CD4-positive, CD25-positive, alpha-beta regulatory T cell (primary cell): ENCODE measurements around the gene ATP2B2. TPM values are rescaled to one million over a fixed set of nuclear protein-coding genes. Genes with fewer than 3 reads are reported as not detected.

Source experiments
- ATAC-seq, 2 donors: fragments of 150-1000 bp; cut with Tn5 transposase; one replicate each; pipeline ENCODE4 v1.10.0; 2021; ENCODE audit warnings: low read depth in 2 of 2, moderate number of reproducible peaks in 2 of 2, moderate library complexity in 1 of 2
- DNase-seq, 3 donors: peaks; one replicate each; pipeline versions ENCODE4 v3.0.0 to v3.0.0-alpha.2; 2012 to 2022; ENCODE audit warnings: mixed read lengths in 1 of 3
- H3K27ac ChIP-seq: one replicate; pipeline ENCODE4 v1.7.0; 2013; ENCODE audit warnings: mild to moderate bottlenecking, low read length; ENCODE audit not compliant: insufficient read depth, poor library complexity, severe bottlenecking
- H3K27me3 ChIP-seq: one replicate; pipeline ENCODE4 v1.7.0; 2013; ENCODE audit warnings: low read length; ENCODE audit not compliant: control insufficient read depth, insufficient read depth
- H3K36me3 ChIP-seq: one replicate; pipeline ENCODE4 v1.7.0; 2013; ENCODE audit warnings: mild to moderate bottlenecking, low read length, moderate library complexity; ENCODE audit not compliant: control insufficient read depth, insufficient read depth
- H3K4me1 ChIP-seq: 2 replicates; pipeline ENCODE4 v1.7.0; 2013; ENCODE audit warnings: mild to moderate bottlenecking, low read length; ENCODE audit not compliant: insufficient read depth, control insufficient read depth, poor library complexity, severe bottlenecking
- H3K4me3 ChIP-seq: one replicate; pipeline ENCODE4 v1.7.0; 2013; ENCODE audit warnings: low read depth, mild to moderate bottlenecking, low read length, moderate library complexity
- H3K9me3 ChIP-seq, 2 experiments: 1 replicate in 1 of 2; 2 replicates in 1 of 2; pipeline ENCODE4 v1.7.0; 2013; ENCODE audit warnings: low read length in 2 of 2, mild to moderate bottlenecking in 1 of 2, moderate library complexity in 1 of 2; ENCODE audit not compliant: control insufficient read depth in 2 of 2
- H3K27ac Mint-ChIP-seq, 3 donors: one replicate each; pipeline ENCODE4 v1.8.0; 2020 to 2022; ENCODE audit warnings: mild to moderate bottlenecking in 3 of 3, mixed read lengths in 3 of 3, moderate library complexity in 2 of 3
- H3K27me3 Mint-ChIP-seq: one replicate; pipeline ENCODE4 v1.8.0; 2022; ENCODE audit warnings: mild to moderate bottlenecking, mixed read lengths
- H3K36me3 Mint-ChIP-seq: one replicate; pipeline ENCODE4 v1.8.0; 2020; ENCODE audit warnings: mixed read lengths
- H3K4me1 Mint-ChIP-seq, 4 donors: one replicate each; pipeline ENCODE4 v1.8.0; 2020 to 2022; ENCODE audit warnings: mixed read lengths in 4 of 4, mild to moderate bottlenecking in 1 of 4
- H3K4me3 Mint-ChIP-seq, 4 donors: one replicate each; pipeline ENCODE4 v1.8.0; 2020 to 2022; ENCODE audit warnings: mild to moderate bottlenecking in 4 of 4, mixed read lengths in 4 of 4, moderate library complexity in 3 of 4
- H3K9me3 Mint-ChIP-seq, 7 donors: one replicate each; pipeline ENCODE4 v1.8.0; 2020 to 2022; ENCODE audit warnings: mixed read lengths in 7 of 7, mild to moderate bottlenecking in 3 of 7, moderate library complexity in 2 of 7
- polyA plus RNA-seq, 4 donors: library from polyadenylated mRNA; unstranded; fragments of 300-500 nt; fragmentation: Illumina TruSeq; gene quantifications; one replicate each; pipeline ENCODE4 v1.2.3, GENCODE V29; 2021
- total RNA-seq: library from RNA; stranded (reverse); gene quantifications from one replicate; pipeline ENCODE4 v1.2.3, GENCODE V29; 2022

ATP2B2 gene
- total and polyA plus RNA-seq, 5 donors from 2014 or later: 0.13 TPM; not detected in 4

DNA sequence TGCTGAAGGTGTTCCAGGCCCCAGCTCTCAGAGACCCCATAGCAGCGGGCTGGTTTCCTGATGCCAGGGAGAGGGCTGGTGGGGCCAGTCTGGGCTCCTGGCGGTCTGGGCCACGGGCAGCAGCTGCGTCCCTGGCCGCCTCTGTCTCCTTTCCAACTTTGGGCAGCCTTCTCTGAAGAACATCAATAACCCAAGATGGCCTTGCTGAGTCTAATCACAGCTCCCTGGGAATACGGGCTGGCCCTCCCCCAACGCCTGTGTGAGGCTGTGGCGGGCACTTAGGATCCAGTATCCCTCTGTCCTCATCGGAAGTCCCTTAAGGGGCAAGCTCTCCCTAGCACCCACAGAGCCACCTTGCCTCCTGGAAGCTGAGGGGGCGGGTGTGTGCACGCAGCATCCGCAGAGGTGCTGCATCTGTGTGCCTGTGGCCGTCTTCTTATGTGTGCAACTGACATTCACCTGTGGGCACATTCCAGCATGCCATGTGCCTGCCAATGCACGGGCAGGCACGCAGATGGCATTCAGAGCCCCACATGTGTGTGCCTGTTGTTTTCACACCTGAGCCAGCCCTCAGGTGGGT lies 2.1 kb downstream of the ATP2B2 start:
- H3K27me3 Mint-ChIP-seq: peaks cover 23% of the 10 kb centered on the region
- no peaks in the 10 kb centered on the region for H3K9me3 Mint-ChIP-seq
- H3K36me3 Mint-ChIP-seq: no peaks in the 10 kb centered on the region
- Histone ChIP-seq H3K4me1 (peaks cover 7% of the 10 kb centered on the region), H3K27me3 (peaks cover 2% of the 10 kb centered on the region), H3K4me3 (no peak overlapping the region), H3K27ac (no peak overlapping the region), H3K36me3 (no peaks in the 10 kb centered on the region), H3K9me3 (no peaks in the 10 kb centered on the region)
- no peak for ATAC-seq
- peaks cover 0 to 9% (median 2%) of the 10 kb centered on the region in 4 donors for H3K4me1 Mint-ChIP-seq
- no peak overlapping the region for H3K27ac Mint-ChIP-seq
- DNase-seq: no peak
- no peak overlapping the region for H3K4me3 Mint-ChIP-seq

- peaks cover 7% of the 10 kb centered on the region for H3K4me1 ChIP-seq
- Mint-ChIP-seq H3K9me3 (no peaks in the 10 kb centered on the region), H3K4me1 (peaks cover 0 to 9% (median 2%) of the 10 kb centered on the region in 4 donors), H3K27me3 (peaks cover 23% of the 10 kb centered on the region), H3K36me3 (no peaks in the 10 kb centered on the region), H3K4me3 (no peak overlapping the region), H3K27ac (no peak overlapping the region)
- no peak overlapping the region for H3K4me3 ChIP-seq
- H3K9me3 ChIP-seq: no peaks in the 10 kb centered on the region
- ATAC-seq (no peak), DNase-seq (no peak)
- no peaks in the 10 kb centered on the region for H3K36me3 ChIP-seq
- H3K27me3 ChIP-seq: peaks cover 2% of the 10 kb centered on the region
- H3K27ac ChIP-seq: no peak overlapping the region
Measured at GRCh38 chr3:10502185-10502880, 3.1 kb downstream of the ATP2B2 start.

DNA sequence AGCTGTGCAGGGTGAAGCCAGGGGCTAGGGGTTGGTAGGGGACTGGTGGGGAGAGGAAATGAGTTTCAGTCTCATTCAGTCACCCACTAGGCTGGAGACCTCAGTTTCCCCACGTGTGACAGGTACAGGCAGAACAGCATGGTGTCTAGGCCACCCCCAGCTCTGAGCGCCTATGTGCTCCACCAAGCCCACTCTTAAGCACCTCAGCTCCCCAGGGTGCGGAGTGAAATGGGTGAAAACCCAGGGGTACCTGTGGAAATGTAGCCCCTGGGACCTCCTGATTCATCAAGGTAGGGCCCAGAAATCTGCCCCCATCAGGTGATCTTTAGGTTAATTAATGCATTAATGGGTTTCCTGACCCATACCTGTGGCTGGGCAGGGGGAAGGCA lies 3.7 kb downstream of the ATP2B2 start:
- no peak for DNase-seq
- peaks cover 7% of the 10 kb centered on the region for H3K4me1 ChIP-seq
- H3K9me3 ChIP-seq: no peaks in the 10 kb centered on the region
- no peak overlapping the region for H3K27ac Mint-ChIP-seq
- no peak overlapping the region for H3K27ac ChIP-seq
- H3K36me3 Mint-ChIP-seq: no peaks in the 10 kb centered on the region
- H3K4me1 Mint-ChIP-seq: peaks cover 0 to 9% (median 2%) of the 10 kb centered on the region in 4 donors
- no peaks in the 10 kb centered on the region for H3K9me3 Mint-ChIP-seq
- H3K36me3 ChIP-seq: no peaks in the 10 kb centered on the region
- ATAC-seq: no peak
- H3K4me3 Mint-ChIP-seq: no peak overlapping the region
- peaks cover 23% of the 10 kb centered on the region for H3K27me3 Mint-ChIP-seq
- H3K4me3 ChIP-seq: no peak overlapping the region
- peaks cover 2% of the 10 kb centered on the region for H3K27me3 ChIP-seq

DNA sequence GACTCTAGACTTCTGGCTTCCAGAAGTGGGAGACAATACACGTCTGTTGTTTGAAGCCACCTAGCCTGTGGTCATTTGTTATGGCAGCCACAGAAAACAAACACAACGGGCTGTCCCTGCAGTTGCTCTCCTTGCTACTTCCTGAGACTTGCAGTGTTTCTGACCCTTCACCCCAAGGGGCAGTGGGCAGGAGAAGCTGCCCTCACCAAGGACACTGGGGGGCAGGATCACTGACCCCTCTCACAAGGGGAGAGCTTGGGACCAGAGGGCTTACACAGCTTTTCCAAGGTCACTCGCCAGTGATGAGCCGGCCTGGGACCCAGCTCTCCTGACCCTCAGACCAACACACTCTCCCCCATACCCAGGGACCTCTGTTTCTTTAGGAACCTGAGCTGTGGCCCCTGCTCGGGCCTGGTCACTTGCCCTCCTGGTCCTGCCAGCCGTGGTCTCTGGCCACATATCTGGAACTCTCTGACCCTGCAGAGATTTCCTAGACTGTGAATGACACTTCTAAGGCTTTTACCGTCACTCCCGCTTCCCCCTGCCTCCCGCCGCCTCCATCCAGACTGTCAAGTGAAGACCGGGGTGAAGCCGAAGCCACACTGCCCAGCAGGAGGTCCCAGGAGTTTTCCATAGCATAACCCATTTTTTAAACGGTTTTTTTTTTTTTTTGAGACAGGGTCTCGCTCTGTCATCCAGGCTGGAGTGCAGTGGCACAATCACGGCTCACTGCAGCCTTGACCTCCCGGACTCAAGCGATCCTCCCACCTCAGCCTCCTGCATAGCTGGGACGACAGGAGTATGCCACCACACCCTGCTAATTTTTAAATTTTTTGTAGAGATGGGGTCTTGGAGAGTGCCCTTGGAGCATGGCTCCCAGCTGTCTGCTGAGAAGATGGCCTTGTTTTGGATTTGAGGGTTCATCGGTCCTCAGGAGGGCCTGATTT lies 4.4 kb downstream of the ATP2B2 start:
- Mint-ChIP-seq H3K4me1 (peaks cover 0 to 9% (median 2%) of the 10 kb centered on the region in 4 donors), H3K27ac (no peak overlapping the region), H3K36me3 (no peaks in the 10 kb centered on the region), H3K27me3 (peaks cover 23% of the 10 kb centered on the region), H3K4me3 (no peak overlapping the region), H3K9me3 (no peaks in the 10 kb centered on the region)
- H3K9me3 ChIP-seq: no peaks in the 10 kb centered on the region
- H3K4me1 ChIP-seq: peaks cover 7% of the 10 kb centered on the region
- no peak overlapping the region for H3K27ac ChIP-seq
- H3K4me3 ChIP-seq: no peak overlapping the region
- H3K36me3 ChIP-seq: no peaks in the 10 kb centered on the region
- DNase-seq (no peak), ATAC-seq (no peak)
- peaks cover 2% of the 10 kb centered on the region for H3K27me3 ChIP-seq

DNA sequence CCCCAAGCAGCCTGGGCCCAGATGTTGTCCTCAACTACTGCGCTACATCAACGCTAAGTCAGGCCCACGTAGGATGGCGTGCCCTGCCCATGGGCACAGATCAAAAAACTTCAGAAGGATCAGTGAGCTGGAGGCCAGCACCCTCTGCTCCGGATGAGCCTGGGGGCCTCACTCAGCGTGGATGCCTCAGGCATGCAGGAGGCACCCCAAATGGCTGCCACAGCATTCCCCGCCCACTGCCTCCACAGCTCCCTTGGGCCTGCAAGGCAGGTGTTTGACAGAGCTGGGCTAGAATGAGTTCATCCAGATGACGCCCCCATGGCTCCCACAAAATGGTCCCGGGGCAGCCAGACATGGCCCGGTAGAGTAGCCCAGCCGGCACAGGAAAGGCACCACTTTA lies 7.1 kb downstream of the ATP2B2 start:
- Histone ChIP-seq H3K4me1 (no peaks in the 10 kb centered on the region), H3K36me3 (no peaks in the 10 kb centered on the region), H3K27ac (no peak overlapping the region), H3K4me3 (no peak overlapping the region), H3K27me3 (no peaks in the 10 kb centered on the region), H3K9me3 (no peaks in the 10 kb centered on the region)
- H3K36me3 Mint-ChIP-seq: no peaks in the 10 kb centered on the region
- H3K27ac Mint-ChIP-seq: no peak overlapping the region
- H3K4me1 Mint-ChIP-seq: peaks cover 0 to 2% (median 0%) of the 10 kb centered on the region in 4 donors
- ATAC-seq (no peak), DNase-seq (no peak)
- no peaks in the 10 kb centered on the region for H3K9me3 Mint-ChIP-seq
- peaks cover 13% of the 10 kb centered on the region for H3K27me3 Mint-ChIP-seq
- no peak overlapping the region for H3K4me3 Mint-ChIP-seq

DNA sequence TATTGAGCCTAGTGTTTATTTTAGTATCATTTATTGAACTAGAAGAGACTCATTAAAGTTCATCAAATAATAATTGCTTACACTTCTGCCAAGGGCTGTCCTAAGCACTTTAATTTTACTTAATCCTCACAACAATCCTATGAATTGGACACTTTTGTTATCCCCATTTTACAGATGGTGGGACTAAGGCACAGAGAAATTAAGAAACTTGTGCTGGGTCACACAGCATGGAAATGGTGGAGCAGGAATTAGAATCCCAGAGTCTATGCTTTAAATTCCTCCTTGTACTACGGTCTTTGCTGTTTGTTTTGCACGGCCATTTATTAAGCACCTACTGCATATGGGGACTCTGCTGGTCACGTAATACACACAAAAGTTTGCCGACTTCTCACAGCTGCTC lies 7.9 kb downstream of the ATP2B2 start:
- no peak for DNase-seq
- no peak for ATAC-seq

DNA sequence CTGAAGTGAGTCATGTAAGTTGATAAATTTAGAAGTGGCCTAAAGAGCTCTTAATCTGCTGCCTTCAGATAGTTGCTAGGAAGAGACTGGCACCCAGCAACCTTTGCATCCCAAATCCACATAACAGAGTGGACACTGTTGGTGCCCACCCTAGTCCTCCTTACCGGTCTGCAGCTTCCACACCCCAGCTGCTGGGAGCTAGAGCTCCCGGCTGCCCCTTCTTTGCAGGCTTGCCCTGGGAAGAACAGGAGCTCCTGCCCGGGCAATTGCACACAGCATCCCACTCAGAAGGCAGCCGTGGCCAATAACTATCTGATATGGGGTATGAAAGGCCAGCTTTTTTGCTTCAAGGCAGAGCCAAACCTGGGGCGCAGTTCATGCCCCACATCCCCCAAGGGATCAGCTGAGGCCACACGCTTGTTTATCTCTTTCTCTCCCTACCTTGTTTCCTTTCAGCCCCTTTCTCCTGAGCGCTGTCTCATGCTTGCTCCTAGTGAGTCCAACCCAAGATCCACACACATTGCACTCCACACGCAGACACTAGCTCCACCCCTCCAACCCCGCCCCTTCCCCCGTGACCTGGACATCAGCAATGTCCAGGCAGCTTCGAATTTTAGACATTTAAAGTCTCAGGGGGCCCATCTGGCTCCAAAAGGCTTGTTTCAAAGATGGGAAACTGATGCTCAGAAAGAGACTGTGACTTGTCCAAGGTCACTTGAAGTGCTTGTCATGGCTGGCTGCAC lies 9.1 kb downstream of the ATP2B2 start:
- peaks cover 0 to 2% (median 0%) of the 10 kb centered on the region in 7 donors for H3K9me3 Mint-ChIP-seq
- H3K4me3 Mint-ChIP-seq: no peak overlapping the region
- Histone ChIP-seq H3K9me3 (no peaks in the 10 kb centered on the region), H3K4me1 (no peaks in the 10 kb centered on the region), H3K36me3 (no peaks in the 10 kb centered on the region), H3K27ac (no peak overlapping the region), H3K27me3 (no peaks in the 10 kb centered on the region), H3K4me3 (no peak overlapping the region)
- no peak for ATAC-seq
- H3K27ac Mint-ChIP-seq: no peak overlapping the region
- DNase-seq: no peak
- H3K4me1 Mint-ChIP-seq: peaks cover 0 to 2% (median 0%) of the 10 kb centered on the region in 4 donors
- peaks cover 13% of the 10 kb centered on the region for H3K27me3 Mint-ChIP-seq
- no peaks in the 10 kb centered on the region for H3K36me3 Mint-ChIP-seq

More for the DNA sequence above, 7.9 kb downstream of the ATP2B2 start:
- H3K36me3 ChIP-seq: no peaks in the 10 kb centered on the region
- no peak overlapping the region for H3K27ac ChIP-seq
- Mint-ChIP-seq H3K4me3 (no peak overlapping the region), H3K4me1 (peaks cover 0 to 2% (median 0%) of the 10 kb centered on the region in 4 donors), H3K27ac (no peak overlapping the region), H3K27me3 (peaks cover 13% of the 10 kb centered on the region), H3K9me3 (peaks cover 0 to 2% (median 0%) of the 10 kb centered on the region in 7 donors), H3K36me3 (no peaks in the 10 kb centered on the region)
- no peaks in the 10 kb centered on the region for H3K9me3 ChIP-seq
- no peaks in the 10 kb centered on the region for H3K27me3 ChIP-seq
- no peaks in the 10 kb centered on the region for H3K4me1 ChIP-seq
- no peak overlapping the region for H3K4me3 ChIP-seq
